IPS DF 4.7 (cell line): ENCODE results near the gene CLMN.
"Not testable (repeated sequence)": the region's sequence is repeated elsewhere in the genome, so short reads cannot be mapped to it uniquely, and the experiment has no call there.

Experiments
- DNase-seq: peaks from one replicate; pipeline ENCODE4 v3.0.0-alpha.2; 2013; ENCODE audit warnings: low spot score; ENCODE audit errors: extremely low read depth

CLMN gene

GRCh38 chr14:95138876-95139275, 180.8 kb downstream of the CLMN start:
- DNase-seq = no peak

GRCh38 chr14:95138455-95138854, 181.3 kb downstream of the CLMN start:
- DNase-seq = not testable (repeated sequence)

GRCh38 chr14:95137804-95138167, 181.9 kb downstream of the CLMN start:
- DNase-seq = no peak

GRCh38 chr14:95137164-95137803, 182.4 kb downstream of the CLMN start:
- DNase-seq = no peak

- DNase-seq = no peak
Observed at GRCh38 chr14:95136631-95137030, 183.1 kb downstream of the CLMN start.

- no peak for DNase-seq
Observed at GRCh38 chr14:95134304-95134933, 185.3 kb downstream of the CLMN start.

GRCh38 chr14:95133282-95133681, 186.4 kb downstream of the CLMN start:
- no peak for DNase-seq

- DNase-seq = no peak
Observed at GRCh38 chr14:95132760-95133159, 186.9 kb downstream of the CLMN start.
